K562 (cell line): ENCODE data around the gene FGF22. TPM values are rescaled to one million over a fixed set of nuclear protein-coding genes. Genes with fewer than 3 reads are reported as not detected.

Experiments
- ADNP ChIP-seq: fragments of 200-800 bp; sonication (Bioruptor generic); IDR thresholded peaks from 2 replicates; pipeline ENCODE4 v1.6.1; 2016; ENCODE audit warnings: missing genetic modification characterization, missing compliant biosample characterization
- CXXC5 ChIP-seq: fragments of 250-450 bp; sonication (Bioruptor Pico); IDR thresholded peaks from 2 replicates; pipeline ENCODE4 v1.8.0; 2022; ENCODE audit warnings: inconsistent platforms, mild to moderate bottlenecking, moderate library complexity
- ETV6 ChIP-seq, 3 experiments: fragments of 150-350 bp in 1 of 3; sonication (generic) in 1 of 3; formaldehyde crosslinking in 1 of 3; IDR thresholded peaks; 2 replicates each; pipeline versions ENCODE4 v1.6.1 to v1.8.0; 2014 to 2022; ENCODE audit warnings: borderline replicate concordance in 2 of 3, low read depth in 2 of 3, antibody characterized with exemption in 1 of 3, low read length in 1 of 3, mild to moderate bottlenecking in 1 of 3, missing genetic modification reagents in 1 of 3
- FOXK1 ChIP-seq: sonication (generic); formaldehyde crosslinking; IDR thresholded peaks from 2 replicates; pipeline ENCODE4 v1.8.0; 2022; ENCODE audit warnings: missing genetic modification reagents, mild to moderate bottlenecking, borderline replicate concordance
- IFI16 ChIP-seq: fragments of 250-450 bp; sonication (Bioruptor Pico); IDR thresholded peaks from 2 replicates; pipeline ENCODE4 v2.1.2; 2022; ENCODE audit warnings: mild to moderate bottlenecking, inconsistent platforms
- NR3C1 ChIP-seq: sonication (generic); formaldehyde crosslinking; IDR thresholded peaks from 2 replicates; pipeline ENCODE4 v1.8.1; 2022; ENCODE audit warnings: missing genetic modification reagents
- PHB2 ChIP-seq: fragments of 450-650 bp; IDR thresholded peaks from 2 replicates; pipeline ENCODE4 v1.6.1; 2017; ENCODE audit warnings: low read depth
- POLR2A ChIP-seq: fragments of 450-650 bp; conservative IDR thresholded peaks from 2 replicates; pipeline ENCODE4 v1.6.1; 2016
- RBM14 ChIP-seq: fragments of 200-400 bp; formaldehyde crosslinking; IDR thresholded peaks from 2 replicates; pipeline ENCODE4 v1.6.1; 2018; ENCODE audit warnings: low read depth, mild to moderate bottlenecking, low read length, moderate library complexity, borderline replicate concordance; ENCODE audit not compliant: insufficient read depth
- SIN3A ChIP-seq, 2 experiments: fragments of 150-350 bp in 1 of 2; IDR thresholded peaks; 2 replicates each; pipeline ENCODE4 v1.6.1; 2011 to 2016; ENCODE audit warnings: borderline replicate concordance in 2 of 2, low read depth in 2 of 2, low read length in 2 of 2, mild to moderate bottlenecking in 2 of 2, moderate library complexity in 2 of 2; ENCODE audit not compliant: control insufficient read depth in 1 of 2
- SMAD1 ChIP-seq: fragments of 150-350 bp; IDR thresholded peaks from 2 replicates; pipeline ENCODE4 v1.6.1; 2014; ENCODE audit warnings: low read length, low read depth; ENCODE audit not compliant: partially characterized antibody
- SRSF9 ChIP-seq: fragments of 200-400 bp; formaldehyde crosslinking; IDR thresholded peaks from 2 replicates; pipeline ENCODE4 v1.6.1; 2017; ENCODE audit warnings: low read depth, low read length, borderline replicate concordance
- TBP ChIP-seq: optimal IDR thresholded peaks from 2 replicates; pipeline ENCODE3; 2011; ENCODE audit warnings: low read depth, low read length, improper control_type of control experiment
- TEAD4 ChIP-seq, 2 experiments: sonication (generic) in 1 of 2; formaldehyde crosslinking in 1 of 2; IDR thresholded peaks; 2 replicates each; pipeline versions ENCODE4 v1.6.1 to v1.8.0; 2012 to 2022; ENCODE audit warnings: borderline replicate concordance in 1 of 2, inconsistent platforms in 1 of 2, low read length in 1 of 2, mild to moderate bottlenecking in 1 of 2, missing genetic modification reagents in 1 of 2
- TRIM24 ChIP-seq, 2 experiments: fragments of 450-650 bp; IDR thresholded peaks; 2 replicates each; pipeline ENCODE4 v1.6.1; 2016
- ZNF174 ChIP-seq: fragments of 250-450 bp; sonication (Bioruptor Pico); IDR thresholded peaks from 2 replicates; pipeline ENCODE4 v1.4.0; 2020; ENCODE audit warnings: mild to moderate bottlenecking
- ZNF583 ChIP-seq: fragments of 250-450 bp; sonication (Bioruptor Pico); IDR thresholded peaks from 2 replicates; pipeline ENCODE4 v1.4.0; 2020
- ZNF76 ChIP-seq: fragments of 250-450 bp; sonication (Bioruptor Pico); IDR thresholded peaks from 2 replicates; pipeline ENCODE4 v1.4.0; 2020; ENCODE audit warnings: mild to moderate bottlenecking, moderate library complexity, borderline replicate concordance
- polyA plus RNA-seq, 8 experiments: library from polyadenylated mRNA; depleted of rRNA in 4 of 8; stranded (reverse) in 5 of 8; unstranded in 3 of 8; fragments of >200 nt; fragmentation: Nextera tagmentation in 2 of 8; fragmentation: Illumina TruSeq in 1 of 8; extraction: Ambion mirVana in 2 of 8; extraction: Trizol in 1 of 8; gene quantifications; 2 replicates each; pipeline versions ENCODE4 v1.2.1 to v1.2.3, GENCODE V29; 2011 to 2014; ENCODE audit warnings: inconsistent platforms in 1 of 8, missing spikeins in 1 of 8
- total RNA-seq, 7 experiments: library from RNA; depleted of rRNA in 6 of 7; stranded (reverse); fragments of >200 nt in 6 of 7; fragmentation: Illumina TruSeq in 2 of 7; extraction: Trizol in 2 of 7; gene quantifications; 2 replicates each; pipeline versions ENCODE4 v1.2.1 to v1.2.3, GENCODE V29; 2011 to 2021; ENCODE audit warnings: low replicate concordance in 1 of 7
- TF ChIP-seq, protein P1 (sequence below), 2 experiments: IDR thresholded peaks; 2 replicates each; pipeline ENCODE4 v1.6.1; 2012; ENCODE audit warnings: improper control_type of control experiment in 2 of 2, low read depth in 2 of 2, low read length in 2 of 2, borderline replicate concordance in 1 of 2
- TF ChIP-seq, protein P2 (sequence below), 2 experiments: fragments of 450-650 bp; conservative IDR thresholded peaks; 2 replicates each; pipeline ENCODE4 v1.6.1; 2017; ENCODE audit warnings: mild to moderate bottlenecking in 2 of 2, moderate library complexity in 2 of 2
- TF ChIP-seq, protein P3 (sequence below): fragments of 250-450 bp; sonication (Bioruptor Pico); IDR thresholded peaks from 2 replicates; pipeline ENCODE4 v1.5.0; 2020; ENCODE audit warnings: mild to moderate bottlenecking, borderline replicate concordance

FGF22 gene
- total and polyA plus RNA-seq, 9 of the 15 experiments (the other 6 are each of a cell fraction or from before 2014, with no cell fraction given): 0.14 to 2.2 (median 0.86) TPM; not detected in 4

DNA sequence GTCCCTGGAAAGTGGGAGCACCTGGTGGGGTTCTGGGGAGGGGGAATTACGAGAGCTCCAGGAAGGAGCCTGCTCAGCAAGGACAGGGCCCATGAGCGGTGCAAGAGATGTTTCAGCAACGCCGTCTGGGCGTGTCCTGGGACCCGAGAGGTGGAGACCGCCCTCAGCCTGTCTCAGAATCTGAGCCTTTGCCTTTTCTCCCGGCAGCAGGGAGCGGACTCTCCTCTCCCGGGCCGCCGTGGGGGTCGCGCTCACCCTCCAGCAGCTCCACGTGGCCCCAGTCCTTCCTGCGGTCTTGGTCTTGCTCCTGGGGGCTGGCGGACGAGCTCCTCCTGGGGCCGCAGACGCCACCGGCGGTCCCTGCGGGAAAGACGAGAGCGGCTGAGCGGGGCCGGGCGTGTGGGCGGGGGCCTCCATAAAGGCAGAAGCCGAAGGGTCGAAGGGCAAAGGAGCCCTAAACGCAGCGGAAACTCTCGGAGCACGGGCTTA, 7.1 kb upstream of the FGF22 start (continued):
- TF ChIP-seq, protein P1, sequence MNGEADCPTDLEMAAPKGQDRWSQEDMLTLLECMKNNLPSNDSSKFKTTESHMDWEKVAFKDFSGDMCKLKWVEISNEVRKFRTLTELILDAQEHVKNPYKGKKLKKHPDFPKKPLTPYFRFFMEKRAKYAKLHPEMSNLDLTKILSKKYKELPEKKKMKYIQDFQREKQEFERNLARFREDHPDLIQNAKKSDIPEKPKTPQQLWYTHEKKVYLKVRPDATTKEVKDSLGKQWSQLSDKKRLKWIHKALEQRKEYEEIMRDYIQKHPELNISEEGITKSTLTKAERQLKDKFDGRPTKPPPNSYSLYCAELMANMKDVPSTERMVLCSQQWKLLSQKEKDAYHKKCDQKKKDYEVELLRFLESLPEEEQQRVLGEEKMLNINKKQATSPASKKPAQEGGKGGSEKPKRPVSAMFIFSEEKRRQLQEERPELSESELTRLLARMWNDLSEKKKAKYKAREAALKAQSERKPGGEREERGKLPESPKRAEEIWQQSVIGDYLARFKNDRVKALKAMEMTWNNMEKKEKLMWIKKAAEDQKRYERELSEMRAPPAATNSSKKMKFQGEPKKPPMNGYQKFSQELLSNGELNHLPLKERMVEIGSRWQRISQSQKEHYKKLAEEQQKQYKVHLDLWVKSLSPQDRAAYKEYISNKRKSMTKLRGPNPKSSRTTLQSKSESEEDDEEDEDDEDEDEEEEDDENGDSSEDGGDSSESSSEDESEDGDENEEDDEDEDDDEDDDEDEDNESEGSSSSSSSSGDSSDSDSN (IDR thresholded peaks at IDR 0.05; ENCODE audit: borderline replicate concordance in 1 of 2, low read depth in 2 of 2, low read length in 2 of 2): 0 out of 4 replicates have a peak, but pooled peaks of 1 of the 2 experiments have one; percentile 14
- no peak for TF ChIP-seq TEAD4 (IDR thresholded peaks at IDR 0.05; ENCODE audit: low read length)
- no peak for TF ChIP-seq TEAD4 (CRISPR knock-in tag; IDR thresholded peaks at IDR 0.05; ENCODE audit: borderline replicate concordance)
- no peak for TF ChIP-seq ZNF583 (CRISPR knock-in tag)
- no peak for TF ChIP-seq SMAD1
- no peak for TF ChIP-seq ZNF76
- TF ChIP-seq CXXC5 (CRISPR knock-in tag): peak; percentile 25; the same call in 1 of the 2 replicates
- no peak for TF ChIP-seq ZNF174 (CRISPR knock-in tag)
- TF ChIP-seq SIN3A (IDR thresholded peaks at IDR 0.05; ENCODE audit: borderline replicate concordance in 2 of 2, control insufficient read depth in 1 of 2, low read depth in 2 of 2, low read length in 2 of 2): peak in 1 of 2 experiments; percentile 39; a peak in 1 of 4 replicates
- no peak for TF ChIP-seq TRIM24 (IDR thresholded peaks at IDR 0.05)
- peak; percentile 40 for TF ChIP-seq TBP
- TF ChIP-seq FOXK1 (CRISPR knock-in tag): no peak
- TF ChIP-seq ETV6 (IDR thresholded peaks at IDR 0.05; ENCODE audit: borderline replicate concordance in 1 of 2, low read depth in 2 of 2, low read length in 1 of 2): no peak
- no peak for TF ChIP-seq ETV6 (CRISPR knock-in tag; IDR thresholded peaks at IDR 0.05; ENCODE audit: borderline replicate concordance)
- no peak for TF ChIP-seq ADNP
- no peak for TF ChIP-seq IFI16 (CRISPR knock-in tag)
- TF ChIP-seq POLR2A: peak; percentile 75
- TF ChIP-seq, protein P2, sequence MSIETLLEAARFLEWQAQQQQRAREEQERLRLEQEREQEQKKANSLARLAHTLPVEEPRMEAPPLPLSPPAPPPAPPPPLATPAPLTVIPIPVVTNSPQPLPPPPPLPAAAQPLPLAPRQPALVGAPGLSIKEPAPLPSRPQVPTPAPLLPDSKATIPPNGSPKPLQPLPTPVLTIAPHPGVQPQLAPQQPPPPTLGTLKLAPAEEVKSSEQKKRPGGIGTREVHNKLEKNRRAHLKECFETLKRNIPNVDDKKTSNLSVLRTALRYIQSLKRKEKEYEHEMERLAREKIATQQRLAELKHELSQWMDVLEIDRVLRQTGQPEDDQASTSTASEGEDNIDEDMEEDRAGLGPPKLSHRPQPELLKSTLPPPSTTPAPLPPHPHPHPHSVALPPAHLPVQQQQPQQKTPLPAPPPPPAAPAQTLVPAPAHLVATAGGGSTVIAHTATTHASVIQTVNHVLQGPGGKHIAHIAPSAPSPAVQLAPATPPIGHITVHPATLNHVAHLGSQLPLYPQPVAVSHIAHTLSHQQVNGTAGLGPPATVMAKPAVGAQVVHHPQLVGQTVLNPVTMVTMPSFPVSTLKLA (conservative IDR thresholded peaks at IDR 0.05): peak; percentile 71 to 84; a peak in 3 of 4 replicates
- no peak for TF ChIP-seq RBM14
- TF ChIP-seq SRSF9: no peak
- TF ChIP-seq PHB2: no peak
- TF ChIP-seq NR3C1 (CRISPR knock-in tag): no peak
- TF ChIP-seq, protein P3, sequence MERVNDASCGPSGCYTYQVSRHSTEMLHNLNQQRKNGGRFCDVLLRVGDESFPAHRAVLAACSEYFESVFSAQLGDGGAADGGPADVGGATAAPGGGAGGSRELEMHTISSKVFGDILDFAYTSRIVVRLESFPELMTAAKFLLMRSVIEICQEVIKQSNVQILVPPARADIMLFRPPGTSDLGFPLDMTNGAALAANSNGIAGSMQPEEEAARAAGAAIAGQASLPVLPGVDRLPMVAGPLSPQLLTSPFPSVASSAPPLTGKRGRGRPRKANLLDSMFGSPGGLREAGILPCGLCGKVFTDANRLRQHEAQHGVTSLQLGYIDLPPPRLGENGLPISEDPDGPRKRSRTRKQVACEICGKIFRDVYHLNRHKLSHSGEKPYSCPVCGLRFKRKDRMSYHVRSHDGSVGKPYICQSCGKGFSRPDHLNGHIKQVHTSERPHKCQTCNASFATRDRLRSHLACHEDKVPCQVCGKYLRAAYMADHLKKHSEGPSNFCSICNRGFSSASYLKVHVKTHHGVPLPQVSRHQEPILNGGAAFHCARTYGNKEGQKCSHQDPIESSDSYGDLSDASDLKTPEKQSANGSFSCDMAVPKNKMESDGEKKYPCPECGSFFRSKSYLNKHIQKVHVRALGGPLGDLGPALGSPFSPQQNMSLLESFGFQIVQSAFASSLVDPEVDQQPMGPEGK: no peak
